Stimulated activated CD4-positive, alpha-beta T cell treated with anti-CD3 and anti-CD28 coated beads, Interleukin-1b, Interleukin-23, amount 100 ng/mL, for 1 hour (primary cell): Measurements from ENCODE around the gene PTPRK.

ENCODE experiments used
- DNase-seq, 2 donors: peaks; one replicate each; pipeline ENCODE4 v3.0.0-alpha.2; 2020; ENCODE audit warnings: low read depth in 2 of 2

The PTPRK gene

GRCh38 chr6:128071212-128071611 is 449.2 kb downstream of the PTPRK start:
- no peak for DNase-seq

GRCh38 chr6:128070406-128070805 is 450.0 kb downstream of the PTPRK start:
- DNase-seq = no peak

- no peak for DNase-seq
These were observed 451.2 kb downstream of the PTPRK start for GRCh38 chr6:128069188-128069587.

- DNase-seq = no peak
These were observed 452.3 kb downstream of the PTPRK start for GRCh38 chr6:128068119-128068479.

- no peak for DNase-seq
These were observed 452.8 kb downstream of the PTPRK start for GRCh38 chr6:128067446-128068118.

DNA sequence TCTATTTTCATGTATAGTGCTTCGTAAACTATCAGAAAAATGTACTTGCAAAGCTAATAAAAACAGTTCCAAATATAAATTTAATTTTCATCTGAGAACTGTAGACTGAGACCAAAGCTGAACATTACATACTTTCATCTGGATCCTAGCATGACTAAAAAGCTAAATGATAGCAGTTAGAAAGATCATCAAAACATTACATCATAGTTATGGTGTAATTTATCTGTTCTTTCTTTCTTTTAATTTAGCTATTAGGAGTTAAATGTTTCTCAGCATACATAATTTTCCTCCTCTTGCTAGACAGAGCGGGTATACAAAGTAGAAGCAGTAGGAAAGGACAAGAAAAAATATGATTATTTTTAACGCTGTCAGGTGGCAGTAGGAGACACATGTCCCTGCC is 455.3 kb downstream of the PTPRK start:
- no peak for DNase-seq

GRCh38 chr6:128064540-128064895 is 455.9 kb downstream of the PTPRK start:
- DNase-seq = no peak

GRCh38 chr6:128063850-128064539 is 456.4 kb downstream of the PTPRK start:
- DNase-seq = no peak

DNA sequence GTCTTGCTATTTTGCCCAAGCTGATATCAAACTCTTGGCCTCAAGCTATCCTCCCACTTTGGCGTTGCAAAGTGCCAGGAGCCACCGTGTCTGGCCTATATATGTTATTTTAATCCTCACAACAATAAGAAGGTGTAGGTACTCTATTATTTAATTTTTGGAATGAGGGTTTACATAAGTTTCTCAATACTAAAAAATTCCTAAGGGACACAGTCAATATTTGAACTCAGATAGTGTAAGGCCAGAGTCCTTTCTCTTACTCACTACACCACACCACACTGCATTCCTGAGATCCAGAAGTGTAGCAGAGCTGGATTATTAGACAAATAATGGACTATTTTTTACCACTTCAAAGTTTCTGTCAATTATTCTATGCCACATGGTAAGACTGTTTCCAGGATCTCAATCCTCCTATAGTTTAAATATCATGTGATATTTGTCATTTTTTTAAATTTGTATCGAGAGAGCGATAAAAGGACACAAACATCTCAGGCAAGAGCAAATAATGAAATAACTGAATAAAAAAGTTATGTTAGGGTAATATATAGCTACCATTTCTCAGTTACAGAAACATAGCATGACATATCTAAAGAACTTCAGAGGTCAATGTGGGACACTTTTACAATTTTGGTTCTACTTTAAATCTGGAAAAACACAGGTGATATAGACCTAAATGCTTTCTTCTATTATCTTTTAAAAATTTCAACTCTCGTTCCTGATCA is 457.4 kb downstream of the PTPRK start:
- no peak for DNase-seq

DNA sequence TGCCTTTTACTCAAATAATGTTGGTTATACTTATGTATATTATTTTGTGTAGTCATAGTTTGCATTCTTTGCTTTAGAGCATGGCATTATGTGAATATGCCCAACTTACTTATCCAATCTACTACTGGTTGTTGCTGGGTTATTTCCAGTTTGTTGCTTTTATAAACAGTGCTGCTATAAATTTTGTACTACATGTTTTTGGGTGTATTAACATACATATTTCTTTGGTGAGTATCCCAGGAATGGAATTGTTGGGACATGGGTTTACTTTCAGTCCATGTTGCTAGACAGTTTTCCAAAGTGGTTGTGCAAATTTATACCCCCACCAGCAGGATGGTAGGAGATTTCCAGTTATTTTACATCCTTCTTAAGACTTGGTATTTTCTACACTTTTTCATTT is 462.5 kb downstream of the PTPRK start:
- no peak for DNase-seq

GRCh38 chr6:128057541-128057940 is 462.9 kb downstream of the PTPRK start:
- no peak for DNase-seq

DNA sequence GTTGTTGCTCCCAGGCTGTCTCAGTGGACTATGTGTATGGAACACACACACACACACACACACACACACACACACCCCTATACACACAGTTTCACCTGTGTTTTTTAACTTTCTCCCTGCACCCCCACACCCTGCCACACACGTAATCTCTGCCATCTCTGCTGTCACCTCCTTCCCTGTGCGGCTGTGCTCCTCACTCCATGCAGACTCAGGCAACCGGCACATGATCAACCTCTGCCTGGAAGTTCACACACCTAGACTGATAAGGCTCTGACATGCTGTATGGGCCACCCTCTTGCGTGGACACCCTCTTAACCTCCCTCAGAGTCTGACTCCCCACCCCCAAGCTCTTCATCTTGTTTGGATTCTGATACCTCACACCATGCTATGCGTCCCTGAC is 467.3 kb downstream of the PTPRK start:
- DNase-seq = no peak

DNA sequence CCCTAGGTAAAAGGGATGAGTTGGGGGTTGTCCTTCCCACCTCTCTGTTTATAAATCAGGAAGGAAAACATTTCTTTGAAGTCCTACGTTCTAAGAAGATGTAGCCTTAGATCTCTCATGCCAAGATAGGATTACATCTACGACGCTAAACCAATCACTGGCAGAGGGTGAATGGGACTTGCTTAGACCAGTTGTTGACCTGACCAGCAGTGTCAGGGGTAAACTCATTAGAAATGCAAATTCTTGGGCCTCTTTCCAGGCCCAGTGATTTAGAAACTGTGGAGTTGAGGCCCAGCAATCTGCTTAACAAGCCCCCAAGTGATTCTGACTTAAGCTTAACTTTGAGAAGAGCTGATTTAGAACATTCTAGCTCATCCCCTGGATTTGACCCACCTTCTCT is 472.4 kb downstream of the PTPRK start:
- no peak for DNase-seq

- DNase-seq = no peak
These were observed 474.4 kb downstream of the PTPRK start for GRCh38 chr6:128046033-128046432.

GRCh38 chr6:128039543-128039942 is 480.9 kb downstream of the PTPRK start:
- DNase-seq = no peak

- no peak for DNase-seq
These were observed 483.4 kb downstream of the PTPRK start for GRCh38 chr6:128036808-128037570.

GRCh38 chr6:128033156-128033555 is 487.2 kb downstream of the PTPRK start:
- no peak for DNase-seq

DNA sequence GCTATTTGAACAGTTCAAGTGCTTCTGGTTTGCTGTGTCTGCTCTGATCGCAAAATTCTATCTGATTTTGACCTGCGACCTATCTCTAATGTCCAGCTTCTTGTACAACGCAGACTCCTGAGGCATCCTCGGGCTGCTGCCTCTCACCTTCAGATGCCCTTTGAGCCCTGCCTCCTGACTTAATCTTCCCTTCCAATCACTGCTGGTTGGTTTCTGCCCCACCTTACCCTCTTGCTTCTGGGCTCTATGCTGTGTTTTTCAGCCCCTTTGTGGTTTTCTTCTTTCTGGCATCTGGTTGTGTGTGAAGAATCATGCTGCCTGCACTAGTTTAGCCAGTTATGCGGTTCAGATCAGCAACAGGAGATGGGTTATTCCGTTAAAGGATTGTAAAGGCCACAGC is 488.4 kb downstream of the PTPRK start:
- DNase-seq = no peak

DNA sequence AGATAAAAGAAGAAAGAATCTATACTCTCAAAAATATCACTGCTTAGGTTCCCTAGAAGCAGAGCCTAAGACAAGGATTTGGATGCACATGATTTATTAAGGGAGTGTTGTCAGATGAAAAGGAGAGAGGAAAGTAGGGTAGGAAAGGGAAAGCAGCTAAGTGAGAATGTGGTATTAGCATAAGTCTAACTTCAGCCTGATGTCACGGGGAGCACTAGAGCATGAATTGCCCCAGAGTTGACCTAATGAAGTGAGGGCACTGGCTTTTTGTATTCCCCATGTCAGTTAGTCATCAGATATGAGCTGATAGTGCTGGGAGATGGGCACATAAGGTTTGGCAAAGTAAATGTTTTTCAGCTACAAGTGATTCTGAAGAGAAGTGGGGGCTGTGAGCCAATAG is 490.6 kb downstream of the PTPRK start:
- DNase-seq = no peak

DNA sequence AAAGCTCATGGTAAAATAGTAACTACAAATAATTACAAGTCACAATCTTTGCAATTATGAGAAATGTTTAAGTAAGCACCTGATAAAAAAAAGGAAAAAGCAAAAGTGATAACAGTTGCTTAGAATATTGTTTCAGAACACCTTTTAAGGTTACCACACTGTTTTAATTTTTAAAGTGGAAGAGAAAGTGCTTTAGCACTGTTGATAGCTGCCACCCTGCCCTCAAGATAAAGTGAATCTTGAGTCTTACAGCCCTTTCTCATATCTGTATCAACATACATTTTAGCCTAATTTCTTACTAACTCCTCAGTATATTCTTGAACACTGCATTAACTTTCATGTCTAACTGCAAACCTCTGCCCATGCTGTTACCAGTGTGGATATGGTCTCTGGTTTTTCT is 492.2 kb downstream of the PTPRK start:
- no peak for DNase-seq

DNA sequence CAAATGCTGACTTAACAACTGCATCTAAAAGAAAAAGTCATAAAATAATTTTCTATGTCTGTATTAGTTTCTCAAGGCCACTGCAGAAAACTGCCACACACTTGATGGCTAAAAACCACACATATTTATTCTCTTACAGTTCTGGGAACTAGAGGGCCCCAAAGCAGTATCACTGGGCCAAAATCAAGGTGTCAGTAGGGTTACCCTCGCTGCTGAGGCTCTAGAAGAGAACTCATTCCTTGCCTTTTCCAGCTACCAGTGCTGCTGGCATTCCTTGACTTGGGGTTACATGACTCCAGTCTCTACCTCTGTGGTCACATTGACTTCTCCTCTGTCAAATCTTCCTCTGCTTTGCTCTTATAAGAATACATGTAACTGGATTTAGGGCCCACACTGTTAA is 494.9 kb downstream of the PTPRK start:
- no peak for DNase-seq

DNA sequence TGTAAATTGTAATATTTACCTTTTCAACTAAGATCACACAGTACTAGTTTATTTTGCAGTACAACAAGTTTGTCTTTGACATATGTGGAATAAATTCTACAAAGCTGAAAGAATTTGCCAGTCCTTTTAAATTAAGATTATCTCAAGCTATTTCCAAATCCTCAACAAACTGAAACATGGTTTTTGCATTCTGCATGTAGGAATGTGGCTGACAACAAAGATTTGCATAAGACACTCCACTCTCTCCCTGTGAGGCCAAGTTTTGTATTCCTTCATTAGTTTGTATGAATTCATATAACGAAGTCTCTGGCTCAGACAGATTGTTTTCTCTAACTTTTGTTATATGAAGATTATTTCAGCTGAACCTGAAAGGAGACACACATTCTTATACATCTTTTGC is 495.4 kb downstream of the PTPRK start:
- no peak for DNase-seq
